GM18867 (cell line): Measurements from ENCODE around the gene MRPL20.
A peak's percentile ranks its signal among the peaks of the same experiment; 100 is the strongest.
"Not testable (repeated sequence)": the region's sequence is repeated elsewhere in the genome, so short reads cannot be mapped to it uniquely, and the experiment has no call there.

Source experiments
- ATAC-seq: cut with Tn5 transposase; IDR thresholded peaks from one replicate; pipeline ENCODE4 v1.9.1; 2021; ENCODE audit warnings: mild to moderate bottlenecking, moderate library complexity; ENCODE audit not compliant: unreplicated experiment

Gene MRPL20

GRCh38 chr1:1406821-1407635 lies at the start of gene MRPL20:
TSS of gene MRPL20 (minus strand) at chr1:1407293. CDS start at chr1:1407217, 76 bp downstream.
- peak; percentile 92 for ATAC-seq

- not testable (repeated sequence) for ATAC-seq
Observed at GRCh38 chr1:1456683-1457255, 49.7 kb upstream of the MRPL20 start.

- not testable (repeated sequence) for ATAC-seq
Observed at GRCh38 chr1:1455934-1456333, 48.8 kb upstream of the MRPL20 start.

- ATAC-seq = no peak
Observed at GRCh38 chr1:1455366-1455884, 48.3 kb upstream of the MRPL20 start.

- ATAC-seq = not testable (repeated sequence)
Observed at GRCh38 chr1:1454286-1455056, 47.4 kb upstream of the MRPL20 start.

GRCh38 chr1:1452882-1453281 lies 45.8 kb upstream of the MRPL20 start:
- ATAC-seq = no peak

GRCh38 chr1:1452365-1452739 lies 45.3 kb upstream of the MRPL20 start:
- not testable (repeated sequence) for ATAC-seq

- ATAC-seq = no peak
Observed at GRCh38 chr1:1451696-1452364, 44.7 kb upstream of the MRPL20 start.

- ATAC-seq = not testable (repeated sequence)
Observed at GRCh38 chr1:1450616-1451015, 43.5 kb upstream of the MRPL20 start.

- no peak for ATAC-seq
Observed at GRCh38 chr1:1449099-1449739, 42.1 kb upstream of the MRPL20 start, which contains the start of gene ATAD3C. TSS of gene ATAD3C (plus strand) at chr1:1449689. CDS start at chr1:1450684, 995 bp downstream.

- not testable (repeated sequence) for ATAC-seq
Observed at GRCh38 chr1:1446631-1447030, 39.5 kb upstream of the MRPL20 start.

- ATAC-seq = no peak
Observed at GRCh38 chr1:1442069-1442770, 35.1 kb upstream of the MRPL20 start.

GRCh38 chr1:1441002-1441888 lies 34.2 kb upstream of the MRPL20 start:
- no peak for ATAC-seq

GRCh38 chr1:1440262-1441001 lies 33.3 kb upstream of the MRPL20 start:
- ATAC-seq = no peak

GRCh38 chr1:1439546-1440261 lies 32.6 kb upstream of the MRPL20 start:
- ATAC-seq = no peak

- ATAC-seq = no peak
Observed at GRCh38 chr1:1438531-1439381, 31.7 kb upstream of the MRPL20 start.
